ENCODE data around the gene ERBB2.

DNA sequence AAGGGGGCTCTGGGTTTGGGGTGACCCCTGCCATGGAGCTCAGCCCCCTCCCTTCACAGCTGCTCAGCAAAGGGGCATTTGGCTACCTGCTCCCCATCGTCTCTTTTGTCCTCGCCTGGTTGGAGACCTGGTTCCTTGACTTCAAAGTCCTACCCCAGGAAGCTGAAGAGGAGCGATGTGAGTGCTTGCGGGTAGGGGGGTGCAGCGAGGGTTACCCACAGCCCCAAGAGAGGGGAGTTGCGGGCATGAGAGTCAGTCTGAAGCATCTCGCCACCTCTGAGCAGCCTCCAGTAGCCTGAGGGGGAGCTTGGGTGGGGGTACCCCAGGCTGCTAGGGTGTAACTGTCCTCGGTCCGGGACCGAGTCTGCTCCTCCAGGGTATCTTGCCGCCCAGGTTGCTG, 41.5 kb upstream of the ERBB2 start:
- TF ChIP-seq POLR2AphosphoS5 (IDR thresholded peaks at IDR 0.05) (no peak), POLR2A (IDR thresholded peaks at IDR 0.05) (no peak), EP300 (IDR thresholded peaks at IDR 0.05) (no peak)
- TF ChIP-seq, protein P1, sequence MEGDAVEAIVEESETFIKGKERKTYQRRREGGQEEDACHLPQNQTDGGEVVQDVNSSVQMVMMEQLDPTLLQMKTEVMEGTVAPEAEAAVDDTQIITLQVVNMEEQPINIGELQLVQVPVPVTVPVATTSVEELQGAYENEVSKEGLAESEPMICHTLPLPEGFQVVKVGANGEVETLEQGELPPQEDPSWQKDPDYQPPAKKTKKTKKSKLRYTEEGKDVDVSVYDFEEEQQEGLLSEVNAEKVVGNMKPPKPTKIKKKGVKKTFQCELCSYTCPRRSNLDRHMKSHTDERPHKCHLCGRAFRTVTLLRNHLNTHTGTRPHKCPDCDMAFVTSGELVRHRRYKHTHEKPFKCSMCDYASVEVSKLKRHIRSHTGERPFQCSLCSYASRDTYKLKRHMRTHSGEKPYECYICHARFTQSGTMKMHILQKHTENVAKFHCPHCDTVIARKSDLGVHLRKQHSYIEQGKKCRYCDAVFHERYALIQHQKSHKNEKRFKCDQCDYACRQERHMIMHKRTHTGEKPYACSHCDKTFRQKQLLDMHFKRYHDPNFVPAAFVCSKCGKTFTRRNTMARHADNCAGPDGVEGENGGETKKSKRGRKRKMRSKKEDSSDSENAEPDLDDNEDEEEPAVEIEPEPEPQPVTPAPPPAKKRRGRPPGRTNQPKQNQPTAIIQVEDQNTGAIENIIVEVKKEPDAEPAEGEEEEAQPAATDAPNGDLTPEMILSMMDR (IDR thresholded peaks at IDR 0.05): no peak
